ENCODE results near the gene PRRC2C. TPM values are rescaled to one million over a fixed set of nuclear protein-coding genes. Genes with fewer than 3 reads are reported as not detected.

PRRC2C gene
- total RNA-seq, 1 experiment from 2014 or later: 267 TPM

DNA sequence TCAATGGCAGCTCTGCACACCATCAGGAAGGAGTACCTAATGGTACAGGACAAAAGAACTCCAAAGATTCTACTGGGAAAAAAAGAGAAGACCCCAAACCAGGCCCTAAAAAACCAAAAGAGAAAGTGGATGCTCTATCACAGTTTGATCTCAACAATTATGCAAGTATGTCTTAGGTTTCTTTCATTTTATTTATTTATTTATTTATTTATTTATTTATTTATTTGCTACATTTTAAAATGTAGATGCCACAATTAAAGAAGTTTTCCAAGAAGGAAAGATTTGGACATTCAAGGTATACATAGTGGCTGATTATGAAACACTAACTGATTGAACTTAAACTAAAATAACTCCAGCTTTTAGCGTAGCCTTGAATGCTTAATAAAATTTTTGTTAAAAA lies 60.2 kb downstream of the PRRC2C start:
- Histone ChIP-seq H3K56ac (ENCODE audit: insufficient read length, low read depth, low read length) (no peak overlapping the region), H2AFZ (ENCODE audit: low read length) (no peak overlapping the region), H4K91ac (ENCODE audit: insufficient read length, low read depth, low read length) (no peak overlapping the region), H3K23ac (ENCODE audit: insufficient read length, low read depth, low read length) (no peak overlapping the region), H4K20me1 (ENCODE audit: control insufficient read depth, insufficient read depth, insufficient read length) (no peaks in the 10 kb centered on the region), H3K27ac (ENCODE audit: insufficient read length, low read depth, low read length) (no peak overlapping the region), H4K8ac (replicated peaks; ENCODE audit: insufficient read length, low read depth, low read length) (no peak overlapping the region), H3K27me3 (ENCODE audit: insufficient read depth, low read length) (no peaks in the 10 kb centered on the region), H2BK5ac (ENCODE audit: insufficient read length, low read length) (no peak overlapping the region), H2BK20ac (ENCODE audit: low read depth, low read length, poor library complexity, severe bottlenecking) (no peak overlapping the region), H3K4me1 (ENCODE audit: insufficient read depth, low read length) (no peaks in the 10 kb centered on the region), H3T11ph (ENCODE audit: low read length) (no peak overlapping the region), H3K9ac (ENCODE audit: extremely low read depth, insufficient read length, low read length) (no peak overlapping the region), H2AK5ac (ENCODE audit: insufficient read length, low read length) (no peak overlapping the region), H3K4ac (ENCODE audit: low read depth, low read length) (no peak overlapping the region), H3K18ac (ENCODE audit: insufficient read length, low read depth, low read length) (no peak overlapping the region), H3K79me2 (ENCODE audit: insufficient read depth, low read length) (no peaks in the 10 kb centered on the region; the same call in none of the 2 replicates), H3K4me2 (ENCODE audit: insufficient read depth, insufficient read length, low read length) (no peak overlapping the region), H3K14ac (ENCODE audit: insufficient read depth, low read length) (no peak overlapping the region), H3K23me2 (ENCODE audit: insufficient read length, low read depth, low read length, poor library complexity, severe bottlenecking) (no peaks in the 10 kb centered on the region), H4K5ac (ENCODE audit: insufficient read length, low read depth, low read length) (no peak overlapping the region), H2BK12ac (ENCODE audit: insufficient read length, low read depth, low read length) (no peak overlapping the region), H2BK120ac (ENCODE audit: low read depth, low read length, poor library complexity, severe bottlenecking) (no peak overlapping the region), H3K79me1 (ENCODE audit: insufficient read depth, low read depth, low read length, poor library complexity, severe bottlenecking) (peaks cover 8% of the 10 kb centered on the region), H3K9me3 (ENCODE audit: control insufficient read depth, low read depth, low read length) (no peaks in the 10 kb centered on the region), H2BK15ac (ENCODE audit: low read depth, low read length) (no peak overlapping the region)
- Mint-ChIP-seq H3K9me3 (no peaks in the 10 kb centered on the region; a peak in 1 of 5 replicates), H3K4me1 (no peaks in the 10 kb centered on the region), H3K36me3 (ENCODE audit: insufficient read depth in 1 of 3, low read depth in 3 of 3) (peaks cover 64 to 87% (median 80%) of the 10 kb centered on the region in 3 experiments), H3K27me3 (ENCODE audit: low read depth) (no peaks in the 10 kb centered on the region; the same call in 1 of the 2 replicates), H3K27ac (no peak overlapping the region), H3K4me3 (no peak overlapping the region)
- no CpG with 5 or more reads among the region's 1 CpG for WGBS (ENCODE audit: extremely low coverage, insufficient read length, low lambda C conversion rate)
- no peak for DNase-seq
- TF ChIP-seq, protein P1, sequence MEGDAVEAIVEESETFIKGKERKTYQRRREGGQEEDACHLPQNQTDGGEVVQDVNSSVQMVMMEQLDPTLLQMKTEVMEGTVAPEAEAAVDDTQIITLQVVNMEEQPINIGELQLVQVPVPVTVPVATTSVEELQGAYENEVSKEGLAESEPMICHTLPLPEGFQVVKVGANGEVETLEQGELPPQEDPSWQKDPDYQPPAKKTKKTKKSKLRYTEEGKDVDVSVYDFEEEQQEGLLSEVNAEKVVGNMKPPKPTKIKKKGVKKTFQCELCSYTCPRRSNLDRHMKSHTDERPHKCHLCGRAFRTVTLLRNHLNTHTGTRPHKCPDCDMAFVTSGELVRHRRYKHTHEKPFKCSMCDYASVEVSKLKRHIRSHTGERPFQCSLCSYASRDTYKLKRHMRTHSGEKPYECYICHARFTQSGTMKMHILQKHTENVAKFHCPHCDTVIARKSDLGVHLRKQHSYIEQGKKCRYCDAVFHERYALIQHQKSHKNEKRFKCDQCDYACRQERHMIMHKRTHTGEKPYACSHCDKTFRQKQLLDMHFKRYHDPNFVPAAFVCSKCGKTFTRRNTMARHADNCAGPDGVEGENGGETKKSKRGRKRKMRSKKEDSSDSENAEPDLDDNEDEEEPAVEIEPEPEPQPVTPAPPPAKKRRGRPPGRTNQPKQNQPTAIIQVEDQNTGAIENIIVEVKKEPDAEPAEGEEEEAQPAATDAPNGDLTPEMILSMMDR (conservative IDR thresholded peaks at IDR 0.05): no peak
